Measurements from ENCODE around the gene TNFRSF18.

TNFRSF18 gene

DNA sequence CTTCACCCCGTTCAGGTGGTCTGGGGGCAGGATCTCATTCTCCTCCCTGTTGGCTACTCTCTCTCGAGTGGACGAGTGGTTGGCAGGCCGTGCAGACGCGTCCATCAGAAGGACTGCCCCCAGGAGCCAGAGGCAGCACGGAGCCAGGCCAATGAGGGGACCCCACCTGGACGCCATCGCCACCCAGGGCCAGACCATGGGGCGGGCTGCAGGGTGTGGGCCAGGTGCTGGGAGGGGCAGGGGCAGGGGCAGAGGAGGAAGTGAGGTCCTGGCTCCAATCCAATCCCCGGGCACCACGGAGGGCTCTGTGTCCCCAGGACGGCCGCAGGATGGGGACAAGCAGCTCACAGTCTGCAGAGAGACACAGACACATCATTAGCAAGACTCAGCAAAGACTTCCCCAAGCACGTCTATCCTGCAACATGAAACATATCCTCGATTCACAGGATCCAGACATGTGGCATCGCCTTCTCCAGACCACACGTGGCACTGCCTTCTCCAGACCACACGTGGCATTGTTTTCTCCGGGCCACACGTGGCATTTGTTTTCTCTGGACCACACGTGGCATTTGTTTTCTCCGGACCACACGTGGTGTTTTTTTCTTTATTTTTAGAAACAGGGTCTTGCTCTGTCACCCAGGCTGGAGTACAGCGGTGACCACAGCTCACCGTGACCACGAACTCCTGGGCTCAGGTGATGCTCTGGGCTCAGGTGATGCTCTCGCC lies 22.4 kb upstream of the TNFRSF18 start:
- in situ Hi-C loops (cut with HindIII; ENCODE audit: low sequenced_read_pairs) = no loop called here

DNA sequence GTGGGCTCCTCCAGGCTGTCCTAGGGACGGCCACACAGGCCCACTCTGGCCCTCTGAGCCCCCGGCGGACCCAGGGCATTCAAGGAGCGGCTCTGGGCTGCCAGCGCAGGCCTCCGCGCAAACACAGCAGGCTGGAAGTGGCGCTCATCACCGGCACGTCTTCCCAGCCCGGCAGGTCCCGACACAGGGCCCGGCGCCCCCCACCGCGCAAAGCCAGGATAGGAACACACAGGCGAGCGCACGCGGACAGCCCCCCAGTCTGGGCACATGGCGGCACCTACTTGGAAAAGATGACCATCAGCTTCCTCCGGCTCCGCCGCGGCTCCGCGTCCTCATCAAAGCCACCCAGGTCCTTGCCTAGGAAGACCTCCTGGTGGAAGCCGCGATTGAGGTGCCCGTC lies 21.8 kb upstream of the TNFRSF18 start:
- in situ Hi-C loops (cut with HindIII; ENCODE audit: low sequenced_read_pairs) = no loop called here

DNA sequence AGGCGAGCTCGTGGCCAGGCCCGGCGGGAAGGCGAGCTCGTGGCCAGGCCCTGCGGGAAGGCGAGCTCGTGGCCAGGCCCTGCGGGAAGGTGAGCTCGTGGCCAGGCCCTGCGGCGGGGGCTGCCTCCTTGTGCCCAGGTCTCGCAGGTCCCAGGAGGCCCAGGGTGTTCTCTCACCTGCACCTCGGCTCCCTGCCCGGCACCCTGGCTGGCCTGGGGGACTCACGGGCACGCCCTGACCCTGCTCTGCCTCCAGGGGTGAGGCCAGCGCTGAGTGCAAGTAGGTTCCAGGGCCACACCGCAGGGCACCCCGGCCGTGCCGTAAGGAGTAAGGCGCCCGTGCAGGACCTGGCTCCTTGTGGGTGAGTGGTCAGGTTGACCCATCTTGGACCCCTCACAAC lies 21.0 kb upstream of the TNFRSF18 start:
- in situ Hi-C loops (cut with HindIII; ENCODE audit: low sequenced_read_pairs) = no loop called here

DNA sequence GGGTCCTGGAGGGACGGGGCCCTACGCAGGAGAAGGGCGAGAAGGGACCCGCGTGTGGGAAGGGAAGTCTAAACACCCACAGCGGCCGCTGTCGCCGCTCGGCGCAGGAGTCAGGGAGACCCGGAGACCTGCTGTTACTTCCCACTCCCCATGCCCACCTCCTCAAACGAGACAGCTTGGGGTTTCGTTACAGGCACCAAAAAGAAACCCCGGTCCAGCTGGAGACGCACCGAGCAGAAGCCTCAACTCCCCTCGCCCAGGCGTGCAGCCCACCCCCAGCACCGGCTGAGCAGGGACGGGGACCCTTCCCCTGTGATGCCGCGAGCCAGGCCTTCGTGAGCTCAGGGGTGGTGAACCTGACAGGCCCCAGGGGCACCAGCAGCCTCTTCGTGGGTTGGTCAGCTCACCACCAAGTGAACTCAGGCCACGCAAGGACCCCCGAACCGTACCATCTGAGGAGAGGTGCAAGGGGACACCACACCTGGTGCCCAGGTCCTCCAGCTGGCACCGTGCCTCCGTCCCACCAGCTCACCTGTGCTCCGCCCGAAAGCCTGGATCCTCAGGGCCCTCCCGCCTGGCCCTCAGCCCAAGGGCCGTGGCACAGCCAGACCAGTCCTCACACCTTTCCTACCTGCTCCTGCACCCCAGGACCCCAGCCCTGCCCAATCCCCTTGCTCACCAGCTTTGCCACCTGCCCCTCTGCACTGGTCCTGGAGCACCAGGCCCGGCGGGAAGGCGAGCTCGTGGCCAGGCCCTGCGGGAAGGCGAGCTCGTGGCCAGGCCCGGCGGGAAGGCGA lies 20.4 kb upstream of the TNFRSF18 start:
- in situ Hi-C loops (cut with HindIII; ENCODE audit: low sequenced_read_pairs) = no loop called here

DNA sequence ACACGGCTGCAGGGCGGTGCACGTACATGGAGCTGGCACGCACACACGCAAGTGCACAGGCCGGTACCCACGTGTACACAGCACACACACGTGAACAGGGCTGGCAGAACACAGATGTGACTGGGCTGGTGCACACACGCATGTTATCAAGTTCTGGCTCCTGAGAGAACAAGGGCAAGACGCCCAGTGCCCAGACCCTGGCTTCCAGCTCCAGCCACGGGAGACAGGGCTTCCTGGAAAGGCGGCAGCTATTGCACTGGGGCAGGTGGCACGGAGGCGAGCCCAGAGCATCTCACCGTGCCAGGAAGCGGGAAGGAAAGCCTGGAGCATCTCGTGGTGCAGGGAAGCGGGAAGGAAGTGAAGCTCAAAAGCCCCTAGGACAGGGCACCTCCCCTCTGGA lies 19.5 kb upstream of the TNFRSF18 start:
- in situ Hi-C loops (cut with HindIII; ENCODE audit: low sequenced_read_pairs) = no loop called here

DNA sequence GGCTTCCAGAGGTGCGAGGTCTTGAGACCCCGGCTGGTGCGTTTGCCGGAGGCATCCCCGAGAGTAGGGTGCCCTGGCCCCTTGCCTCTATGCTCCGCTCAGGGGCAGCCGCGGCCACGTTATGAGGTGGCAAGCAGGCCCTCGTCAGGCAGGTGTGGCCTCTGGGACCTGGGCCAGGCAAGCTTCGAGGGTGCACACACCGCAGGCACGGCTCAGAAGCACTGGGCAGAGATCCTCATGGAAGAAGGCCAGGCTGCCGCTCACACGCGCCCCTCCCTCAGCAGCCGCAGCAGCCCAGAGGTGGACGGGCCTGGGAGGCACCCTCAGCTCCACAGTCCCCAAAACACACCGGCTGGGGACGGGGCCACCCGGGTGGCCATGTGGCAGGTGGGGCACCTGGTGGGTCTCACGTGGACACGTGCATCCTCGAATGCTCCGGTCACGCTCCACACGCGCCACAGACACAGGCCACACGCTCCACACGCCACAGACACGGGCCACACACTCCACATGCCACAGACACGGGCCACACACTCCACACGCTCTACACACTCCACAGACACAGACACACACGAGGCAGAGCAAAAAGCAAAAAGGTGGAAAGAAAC lies 18.9 kb upstream of the TNFRSF18 start:
- in situ Hi-C loops (cut with HindIII; ENCODE audit: low sequenced_read_pairs) = no loop called here

DNA sequence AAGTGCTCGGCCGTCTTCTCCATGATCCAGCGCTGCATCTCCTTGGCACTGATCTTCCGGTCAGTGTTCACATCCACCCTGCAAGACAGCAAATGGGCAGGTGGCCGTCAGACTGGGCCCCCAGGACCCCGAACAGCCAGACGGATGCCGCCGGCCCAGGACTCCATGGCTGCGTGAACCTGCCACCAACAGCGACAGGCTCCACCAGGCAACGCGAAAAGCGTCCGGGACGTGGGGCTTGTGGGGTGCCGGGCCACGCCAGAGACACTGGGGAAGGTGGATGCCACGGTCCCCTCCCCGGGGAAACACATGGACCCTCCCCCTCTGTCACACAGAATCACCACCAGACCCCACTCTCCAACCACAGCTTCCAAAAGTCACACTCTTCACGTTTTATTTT lies 17.5 kb upstream of the TNFRSF18 start:
- in situ Hi-C loops (cut with HindIII; ENCODE audit: low sequenced_read_pairs) = no loop called here

DNA sequence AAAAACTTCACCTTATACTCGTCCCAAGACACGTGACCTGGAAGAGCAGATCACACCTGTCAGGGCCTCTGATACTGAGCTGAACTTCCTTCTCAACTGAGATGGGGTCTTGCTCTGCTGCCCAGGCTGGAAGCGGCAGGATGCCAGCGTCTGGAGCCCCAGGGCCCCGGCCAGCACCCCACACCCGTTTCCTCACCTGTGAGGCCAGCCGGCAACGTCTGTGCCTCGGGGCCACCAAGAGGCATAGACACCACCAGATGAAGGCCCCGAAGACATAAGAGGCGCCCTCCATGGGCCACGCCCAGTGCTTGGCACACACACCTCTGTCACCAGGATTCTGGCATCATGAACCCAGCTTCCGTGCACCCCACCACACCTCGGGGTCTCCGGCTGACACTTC lies 16.9 kb upstream of the TNFRSF18 start:
- in situ Hi-C loops (cut with HindIII; ENCODE audit: low sequenced_read_pairs) = no loop called here

DNA sequence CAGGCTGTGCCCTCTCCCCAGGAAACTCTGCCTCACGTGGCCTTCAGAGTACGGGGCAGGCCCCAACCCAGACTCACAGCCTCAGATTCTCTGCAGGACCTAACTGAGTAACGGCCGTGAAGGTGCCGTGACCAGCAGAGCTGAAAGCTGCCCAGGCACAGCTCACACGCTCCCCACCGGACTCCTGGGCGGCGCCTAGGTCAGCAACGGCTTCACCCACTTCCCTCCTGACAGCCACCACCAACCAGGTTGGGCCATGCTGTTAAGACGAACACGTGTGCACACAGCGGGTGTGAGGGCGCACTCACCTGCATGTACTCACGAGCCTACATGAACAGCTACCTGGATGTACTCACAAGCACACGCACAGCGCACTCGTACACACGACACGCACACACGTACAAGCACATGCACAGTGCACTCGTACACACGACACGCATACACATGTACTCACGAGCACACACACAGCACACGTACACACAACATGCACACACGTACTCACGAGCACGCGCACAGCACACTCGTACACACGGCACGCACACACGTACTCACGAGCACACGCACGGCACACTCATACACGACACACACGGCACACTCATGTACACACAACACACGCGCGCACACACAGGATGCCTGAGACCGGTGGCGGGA lies 16.3 kb upstream of the TNFRSF18 start:
- in situ Hi-C loops (cut with HindIII; ENCODE audit: low sequenced_read_pairs) = no loop called here

DNA sequence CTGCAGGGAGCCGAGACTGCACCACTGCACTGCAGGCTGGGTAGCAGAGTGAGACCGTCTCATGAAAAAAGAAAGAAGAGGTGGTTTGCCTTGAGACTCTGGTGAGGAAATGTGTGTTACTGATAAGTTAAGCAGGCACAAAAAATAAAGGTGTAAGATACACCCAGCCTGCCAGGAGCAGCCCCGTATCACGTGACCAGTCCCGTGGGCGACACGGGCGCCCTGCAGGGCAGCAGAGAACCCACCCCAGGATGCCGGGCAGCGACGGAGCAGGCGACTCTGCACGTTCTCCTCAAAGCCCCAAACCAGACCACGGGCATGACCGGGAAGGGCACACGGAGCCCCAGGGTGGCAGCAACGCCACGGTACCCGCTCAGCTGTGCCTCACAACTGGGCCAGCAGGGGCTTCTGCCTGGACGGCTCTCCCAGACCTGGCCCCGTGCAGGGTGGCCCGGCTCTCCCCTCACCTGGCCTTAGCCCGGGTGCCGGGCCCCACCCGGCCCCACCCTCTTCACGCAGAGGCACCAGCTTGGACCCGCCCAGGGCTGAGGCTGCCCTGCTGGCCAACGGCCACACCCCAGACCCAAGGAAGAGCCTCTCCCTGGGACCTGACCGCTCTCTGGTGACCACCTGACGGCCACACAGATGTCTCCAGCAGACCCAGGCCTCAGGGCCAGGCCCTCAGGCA lies 15.6 kb upstream of the TNFRSF18 start:
- in situ Hi-C loops (cut with HindIII; ENCODE audit: low sequenced_read_pairs) = no loop called here

DNA sequence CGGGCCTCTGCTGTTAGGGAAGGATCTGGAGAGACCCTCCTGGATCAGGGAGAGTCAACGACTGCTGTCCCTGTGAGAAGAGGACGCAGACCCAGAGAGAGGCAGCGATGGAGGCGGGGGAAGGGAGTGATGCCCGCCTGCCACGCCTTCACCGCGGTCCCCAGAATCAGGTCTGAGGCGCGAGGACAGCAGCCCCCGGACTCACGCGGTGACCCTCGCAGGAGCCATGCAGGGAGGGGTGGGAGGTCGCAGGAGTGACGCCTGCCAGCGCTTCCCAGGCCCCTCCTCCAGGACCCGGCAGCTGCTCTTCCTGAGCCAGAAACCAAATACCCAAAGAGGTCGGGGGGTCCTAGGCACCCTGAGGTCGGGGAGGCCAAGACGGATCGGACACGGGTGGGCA lies 13.8 kb upstream of the TNFRSF18 start:
- in situ Hi-C loops (cut with HindIII; ENCODE audit: low sequenced_read_pairs) = no loop called here

DNA sequence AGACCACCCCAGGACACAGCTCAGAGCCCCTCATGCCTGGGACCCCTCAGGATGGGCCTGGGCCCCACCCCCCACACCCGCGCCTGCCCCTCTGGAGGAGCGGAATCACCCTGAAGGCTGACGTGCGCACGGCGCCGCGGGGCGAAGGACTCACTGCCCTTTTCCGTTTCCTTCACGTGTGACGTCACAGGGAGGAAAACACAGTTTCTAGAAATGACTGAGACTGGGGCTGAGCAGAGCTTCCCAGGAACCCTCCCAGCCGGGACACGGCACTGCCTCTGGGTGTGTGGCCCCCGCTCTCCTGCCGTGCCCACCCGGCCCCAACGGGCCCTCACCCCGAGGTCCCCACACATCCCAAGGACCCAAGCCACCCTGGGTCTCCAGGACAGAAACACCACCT lies 12.9 kb upstream of the TNFRSF18 start:
- in situ Hi-C loops (cut with HindIII; ENCODE audit: low sequenced_read_pairs) = no loop called here

DNA sequence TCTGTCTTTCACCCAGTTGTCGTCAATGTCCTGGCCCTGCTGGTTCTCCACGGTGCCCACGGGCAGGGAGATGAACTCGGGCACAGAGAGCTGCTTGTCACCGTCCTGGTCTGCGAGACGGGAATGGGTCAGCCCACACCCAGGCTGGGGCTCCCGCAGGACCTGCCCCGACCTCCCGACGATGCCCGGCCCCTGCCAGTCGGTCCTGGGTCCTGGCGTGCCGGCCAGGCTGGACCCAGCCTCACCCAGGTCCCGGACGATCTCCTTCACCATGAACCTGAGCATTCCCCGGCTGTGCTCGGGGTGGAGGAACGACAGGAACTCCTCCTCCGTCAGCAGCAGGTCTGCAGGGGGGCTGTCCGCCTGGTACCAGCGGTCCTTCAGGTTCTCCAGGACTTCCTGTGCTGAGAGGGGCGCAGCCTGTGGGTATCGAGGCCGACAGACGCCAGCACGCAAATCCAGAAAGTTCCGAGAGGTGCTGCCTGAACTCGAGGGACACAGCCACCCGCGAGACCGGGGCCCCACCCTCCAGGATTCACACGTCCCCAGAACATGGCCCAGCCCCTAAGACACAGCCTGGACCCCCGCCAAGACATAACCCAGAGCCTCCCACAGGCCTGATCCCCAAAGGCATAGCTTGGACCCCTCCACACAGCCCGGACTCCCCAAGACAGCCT lies 12.3 kb upstream of the TNFRSF18 start:
- in situ Hi-C loops (cut with HindIII; ENCODE audit: low sequenced_read_pairs) = no loop called here

DNA sequence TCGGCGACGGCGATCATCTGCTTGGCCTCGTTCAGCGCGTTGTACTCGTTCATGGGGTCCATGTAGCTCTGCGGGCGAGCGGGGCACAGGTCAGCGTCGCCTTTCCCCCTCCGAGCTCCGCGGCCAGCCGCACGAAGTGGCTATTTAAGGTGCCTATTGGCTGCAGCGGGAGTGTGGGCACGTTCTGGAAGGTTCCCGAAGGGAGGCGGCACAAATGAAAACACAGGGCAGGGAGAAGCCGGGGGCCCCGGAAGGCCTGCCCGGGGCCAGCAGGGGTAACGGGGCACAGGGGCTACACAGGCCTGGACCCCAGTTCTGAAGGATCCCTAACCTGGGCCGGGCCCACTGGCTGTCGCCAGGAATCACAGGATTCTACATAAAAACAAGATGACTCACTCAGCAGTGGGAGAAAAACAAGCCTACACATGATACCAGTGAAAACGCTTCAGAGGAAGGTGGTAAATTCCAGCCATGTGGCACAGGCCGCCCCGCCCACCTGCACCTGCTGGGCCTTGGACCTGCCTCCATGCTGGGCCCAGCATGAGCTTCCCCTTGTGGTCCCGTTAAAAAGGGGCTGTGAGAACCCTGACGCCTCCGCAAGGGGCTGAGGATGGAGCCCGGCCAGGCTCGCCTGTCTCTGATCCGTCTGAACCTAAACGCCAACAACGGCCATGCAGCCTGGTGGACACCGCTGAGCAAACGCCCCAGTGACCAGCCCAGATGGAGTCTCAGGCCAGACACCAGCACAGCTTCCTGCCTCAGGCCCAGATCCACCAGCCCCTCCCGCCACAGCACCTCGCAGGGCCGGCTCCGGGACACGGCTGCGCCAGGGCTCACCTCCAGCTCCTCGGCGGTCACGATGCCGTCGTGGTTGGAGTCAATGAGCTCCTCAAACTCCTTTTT lies 11.5 kb upstream of the TNFRSF18 start:
- in situ Hi-C loops (cut with HindIII; ENCODE audit: low sequenced_read_pairs) = no loop called here

DNA sequence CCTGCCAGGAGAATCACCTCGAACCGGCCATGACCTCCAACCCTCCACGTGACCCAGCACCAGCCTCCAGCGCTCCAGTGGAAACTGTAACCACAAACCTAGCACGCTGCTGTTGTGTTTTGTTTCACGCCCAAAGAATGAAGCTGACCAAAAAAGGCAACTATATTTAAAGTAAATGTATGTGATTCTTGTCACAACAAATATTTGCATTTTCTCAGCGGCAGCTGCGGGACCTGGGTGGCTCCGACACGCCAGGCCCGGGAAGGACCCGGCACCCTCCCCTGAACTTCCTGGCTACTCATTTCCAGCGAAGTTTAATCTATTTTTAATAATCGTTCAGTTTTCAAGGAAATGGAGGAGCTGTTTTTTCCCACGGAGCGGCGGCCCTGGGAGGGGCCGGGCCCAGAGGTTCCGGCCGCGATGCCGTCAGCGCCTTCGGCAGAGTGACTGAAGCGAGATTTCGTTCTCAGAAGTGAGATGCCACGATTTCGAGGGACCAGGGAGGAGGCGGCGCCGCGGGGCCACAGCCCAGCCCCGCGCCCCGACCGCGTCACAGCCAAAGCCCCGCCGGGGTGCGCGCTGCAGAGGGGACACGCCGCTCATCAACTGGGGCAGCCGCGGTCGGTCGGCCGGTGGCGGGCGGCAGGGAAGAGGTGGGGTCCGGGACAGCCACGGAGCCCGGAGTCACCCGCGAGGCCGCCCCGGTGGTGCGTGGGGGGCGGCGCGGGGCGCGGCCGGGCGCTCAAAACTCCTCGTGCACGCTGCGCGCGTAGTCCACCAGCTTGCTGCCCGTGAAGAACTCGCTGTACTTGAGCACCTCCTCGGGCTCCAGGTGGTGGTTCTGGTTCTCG lies 10.6 kb upstream of the TNFRSF18 start:
- in situ Hi-C loops (cut with HindIII; ENCODE audit: low sequenced_read_pairs) = no loop called here

DNA sequence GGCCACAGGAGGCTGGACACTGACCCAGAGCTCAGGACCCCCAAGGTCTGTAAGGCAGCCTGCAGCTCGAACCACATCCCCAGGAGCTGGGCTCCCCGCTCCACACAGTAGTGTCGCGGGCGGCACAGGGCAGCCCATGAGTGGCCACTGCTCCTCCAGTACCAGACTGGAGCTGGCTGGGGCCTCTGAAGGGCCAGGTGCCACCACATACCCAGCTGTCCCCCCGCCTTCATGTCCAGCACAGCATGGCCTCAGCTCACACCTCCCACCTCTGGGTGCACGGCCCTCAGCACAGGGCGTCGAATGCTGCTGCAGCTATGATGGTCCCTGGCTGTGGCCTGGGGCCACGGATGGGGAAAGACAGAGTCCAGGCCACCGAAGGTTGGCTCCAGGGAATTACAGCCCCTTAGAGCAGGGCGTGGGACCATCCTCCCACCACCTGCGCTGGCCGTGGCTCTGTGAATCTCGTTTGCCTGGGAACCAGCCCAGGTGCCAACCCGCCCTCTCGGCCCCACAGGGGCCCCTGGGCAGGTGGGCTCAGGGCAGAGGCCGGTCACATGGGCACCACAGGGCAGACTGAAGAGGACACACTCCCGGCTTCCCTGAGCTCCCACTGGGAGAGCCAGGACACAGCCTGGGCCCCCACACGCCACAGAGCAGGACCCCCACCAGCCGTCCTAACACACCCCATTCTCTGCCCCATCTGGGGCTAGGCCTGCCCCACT lies 9.7 kb upstream of the TNFRSF18 start:
- in situ Hi-C loops (cut with HindIII; ENCODE audit: low sequenced_read_pairs) = no loop called here

DNA sequence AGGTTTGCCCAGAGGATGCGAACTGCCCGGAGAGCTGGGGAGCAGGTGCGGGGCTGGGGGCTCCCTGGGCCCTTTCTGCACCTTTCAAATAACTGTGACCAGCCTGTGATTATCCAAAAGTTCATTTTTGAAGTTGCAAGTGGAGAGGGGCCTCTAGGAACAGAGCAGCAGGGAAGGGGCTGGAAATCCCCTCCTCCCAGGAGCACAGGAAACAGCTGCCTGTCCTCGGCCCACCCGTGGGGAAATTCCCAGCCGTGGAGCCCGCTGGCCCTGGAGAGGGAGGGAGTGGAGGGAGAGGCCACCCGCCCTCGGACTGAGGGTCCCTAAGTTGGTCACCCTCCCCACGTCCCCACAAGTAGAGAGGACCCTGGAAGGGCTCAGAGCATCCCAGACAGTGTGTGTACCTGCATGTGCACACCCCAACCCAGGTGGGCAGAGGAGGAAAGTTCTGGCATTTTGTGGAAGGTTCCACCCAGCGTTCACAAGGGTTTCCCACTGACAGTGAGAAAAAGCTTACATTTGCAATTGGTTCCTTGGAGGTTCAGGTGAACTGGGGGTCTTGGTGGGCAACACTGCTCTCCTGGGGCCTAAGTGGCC lies 8.8 kb upstream of the TNFRSF18 start:
- in situ Hi-C loops (cut with HindIII; ENCODE audit: low sequenced_read_pairs) = no loop called here
